Smooth muscle cell (in vitro differentiated cells): Measurements from ENCODE around the gene CDKAL1. TPM values are rescaled to one million over a fixed set of nuclear protein-coding genes. Genes with fewer than 3 reads are reported as not detected.

ENCODE experiments used
- DNase-seq: peaks from one replicate; lab custom pipeline; 2025; ENCODE audit not compliant: unreplicated experiment; lab: John Stamatoyannopoulos, UW
- H2AFZ ChIP-seq: fragments of 200-600 bp; sonication (generic); 2 replicates; pipeline ENCODE4 v1.6.0; 2016; ENCODE audit warnings: antibody characterized with exemption, low read depth, mild to moderate bottlenecking
- H3F3A ChIP-seq: fragments of 200-600 bp; sonication (generic); 2 replicates; pipeline ENCODE4 v1.6.0; 2017; ENCODE audit warnings: antibody characterized with exemption, low read depth
- H3K27ac ChIP-seq: fragments of 200-600 bp; sonication (generic); 2 replicates; pipeline ENCODE4 v1.5.1; 2016; ENCODE audit warnings: low read depth, mild to moderate bottlenecking
- H3K27me3 ChIP-seq: fragments of 200-600 bp; sonication (generic); 2 replicates; pipeline ENCODE4 v1.6.1; 2016; ENCODE audit warnings: low read depth, mild to moderate bottlenecking
- H3K36me3 ChIP-seq: fragments of 200-600 bp; sonication (generic); 2 replicates; pipeline ENCODE4 v1.5.1; 2016; ENCODE audit warnings: low read depth
- H3K4me1 ChIP-seq: fragments of 200-600 bp; sonication (generic); 2 replicates; pipeline ENCODE4 v1.5.1; 2016; ENCODE audit warnings: low read depth
- H3K4me2 ChIP-seq: fragments of 200-600 bp; sonication (generic); 2 replicates; pipeline ENCODE4 v1.6.0; 2016; ENCODE audit warnings: mild to moderate bottlenecking
- H3K4me3 ChIP-seq: fragments of 200-600 bp; sonication (generic); 2 replicates; pipeline ENCODE4 v1.5.1; 2016; ENCODE audit warnings: mild to moderate bottlenecking
- H3K79me2 ChIP-seq: fragments of 200-600 bp; sonication (generic); 2 replicates; pipeline ENCODE4 v1.6.0; 2016; ENCODE audit warnings: low read depth, mild to moderate bottlenecking
- H3K9ac ChIP-seq: fragments of 200-600 bp; sonication (generic); 2 replicates; pipeline ENCODE4 v1.6.0; 2016; ENCODE audit warnings: low read depth
- H3K9me3 ChIP-seq: fragments of 200-600 bp; sonication (generic); replicated peaks from 2 replicates; pipeline ENCODE4 v1.5.1; 2016; ENCODE audit warnings: low read depth
- H4K20me1 ChIP-seq: fragments of 200-600 bp; sonication (generic); 2 replicates; pipeline ENCODE4 v1.6.0; 2016; ENCODE audit warnings: low read depth
- CTCF ChIP-seq: fragments of 200-600 bp; sonication (generic); IDR thresholded peaks from 2 replicates; pipeline ENCODE4 v1.5.1; 2017; ENCODE audit warnings: borderline replicate concordance, mild to moderate bottlenecking, antibody characterized with exemption; ENCODE audit not compliant: insufficient read depth, poor library complexity, severe bottlenecking
- WGBS: methylation state at CpG from one replicate; pipeline ENCODE4 v1.1.7; 2016; ENCODE audit warnings: low lambda C conversion rate; 5-methylcytosine and 5-hydroxymethylcytosine counted together
- polyA plus RNA-seq: library from polyadenylated mRNA; unstranded; fragments of >200 nt; fragmentation: Nextera tagmentation; extraction: Ambion mirVana; gene quantifications from 2 replicates; pipeline ENCODE4 v1.2.1, GENCODE V29; 2016
- total RNA-seq: library from RNA; depleted of rRNA; stranded (reverse); fragments of >200 nt; gene quantifications from 2 replicates; pipeline ENCODE4 v1.2.3, GENCODE V29; 2014

The CDKAL1 gene
- total and polyA plus RNA-seq, 2 experiments from 2014 or later = 16.5 to 16.6 TPM

GRCh38 chr6:21100991-21101390, 566.7 kb downstream of the CDKAL1 start:
- H3K36me3 ChIP-seq = no peaks in the 10 kb centered on the region
- no peak overlapping the region for H3K4me2 ChIP-seq
- DNase-seq = no peak
- TF ChIP-seq CTCF = no peak
- no peaks in the 10 kb centered on the region for H3K9me3 ChIP-seq
- H3K79me2 ChIP-seq = no peaks in the 10 kb centered on the region
- H3F3A ChIP-seq = no peaks in the 10 kb centered on the region
- H3K9ac ChIP-seq = no peak overlapping the region
- no peak overlapping the region for H3K4me3 ChIP-seq
- H3K27me3 ChIP-seq = no peaks in the 10 kb centered on the region
- no peaks in the 10 kb centered on the region for H4K20me1 ChIP-seq
- H3K4me1 ChIP-seq = peaks cover 24% of the 10 kb centered on the region
- H2AFZ ChIP-seq = no peak overlapping the region
- WGBS = 93% methylated on average over 4 of the region's 4 CpGs
- H3K27ac ChIP-seq = no peak overlapping the region

DNA sequence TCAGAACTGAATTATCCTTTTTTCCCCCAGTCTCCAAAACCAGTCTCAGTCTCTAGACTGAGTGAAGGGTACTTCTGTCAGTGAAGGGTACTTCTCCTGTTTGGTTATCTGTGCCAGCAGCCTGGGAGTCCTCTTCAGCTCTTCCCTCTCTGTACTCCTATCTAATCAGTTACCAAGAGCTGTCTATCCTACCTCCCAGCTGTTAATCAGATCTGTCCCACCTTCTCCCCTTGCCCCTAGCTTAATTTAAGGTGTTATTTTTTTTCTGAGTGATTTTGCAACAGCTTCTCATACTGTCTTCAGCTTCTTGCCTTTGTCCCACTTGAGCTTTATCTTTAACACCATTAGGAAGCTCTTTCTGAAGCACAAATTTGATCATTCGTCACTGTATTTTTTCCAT, 567.4 kb downstream of the CDKAL1 start:
- H3K4me3 ChIP-seq = no peak overlapping the region
- no peak overlapping the region for H2AFZ ChIP-seq
- no peaks in the 10 kb centered on the region for H4K20me1 ChIP-seq
- no peaks in the 10 kb centered on the region for H3K27me3 ChIP-seq
- DNase-seq = no peak
- no peak for TF ChIP-seq CTCF
- no peaks in the 10 kb centered on the region for H3F3A ChIP-seq
- no peak overlapping the region for H3K9ac ChIP-seq
- H3K4me2 ChIP-seq = no peak overlapping the region
- no peaks in the 10 kb centered on the region for H3K79me2 ChIP-seq
- H3K4me1 ChIP-seq = peaks cover 24% of the 10 kb centered on the region
- no peak overlapping the region for H3K27ac ChIP-seq
- no peaks in the 10 kb centered on the region for H3K36me3 ChIP-seq
- 84% methylated on average over 1 of the region's 1 CpG for WGBS
- H3K9me3 ChIP-seq = no peaks in the 10 kb centered on the region

DNA sequence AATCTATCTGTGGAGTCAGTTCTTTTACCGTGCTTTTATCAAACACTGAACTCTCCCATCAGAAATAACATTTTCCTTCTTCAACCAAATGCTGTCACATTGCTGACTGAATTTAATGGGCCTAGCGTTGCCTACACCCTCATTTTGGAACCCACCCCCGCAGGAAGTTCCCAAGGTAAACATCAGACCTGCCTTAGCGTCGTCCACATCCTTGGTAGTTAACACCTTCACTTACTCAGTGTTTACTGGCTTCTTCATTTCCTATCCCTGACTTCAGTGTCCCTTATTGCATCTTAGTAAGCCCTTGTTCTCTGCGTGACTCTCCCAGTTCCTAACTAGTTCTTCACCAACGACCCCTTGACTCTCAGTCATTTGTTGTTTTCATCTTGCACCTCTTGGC, 567.9 kb downstream of the CDKAL1 start:
- Histone ChIP-seq H3K27me3 (no peaks in the 10 kb centered on the region), H3K4me1 (peaks cover 24% of the 10 kb centered on the region), H3K4me3 (no peak overlapping the region), H4K20me1 (no peaks in the 10 kb centered on the region), H3K9ac (no peak overlapping the region), H3K36me3 (no peaks in the 10 kb centered on the region), H3K9me3 (no peaks in the 10 kb centered on the region), H3K79me2 (no peaks in the 10 kb centered on the region), H3K4me2 (no peak overlapping the region), H3K27ac (no peak overlapping the region), H3F3A (no peaks in the 10 kb centered on the region), H2AFZ (no peak overlapping the region)
- 59% methylated on average over 7 of the region's 7 CpGs for WGBS
- DNase-seq = no peak
- TF ChIP-seq CTCF = no peak

- no peak for TF ChIP-seq CTCF
- Histone ChIP-seq H3K4me2 (no peak overlapping the region), H4K20me1 (no peaks in the 10 kb centered on the region), H3K79me2 (no peaks in the 10 kb centered on the region), H3K9ac (no peak overlapping the region), H3K4me3 (no peak overlapping the region), H3K27me3 (no peaks in the 10 kb centered on the region), H3K36me3 (no peaks in the 10 kb centered on the region), H3F3A (no peaks in the 10 kb centered on the region), H3K27ac (no peak overlapping the region), H3K9me3 (no peaks in the 10 kb centered on the region), H2AFZ (no peak overlapping the region), H3K4me1 (peaks cover 24% of the 10 kb centered on the region)
- no peak for DNase-seq
- WGBS = 68% methylated on average over 7 of the region's 7 CpGs
Measured at GRCh38 chr6:21102624-21103023, 568.4 kb downstream of the CDKAL1 start.
